ENCODE data around the gene ADAR. TPM values are rescaled to one million over a fixed set of nuclear protein-coding genes. Genes with fewer than 3 reads are reported as not detected.

ADAR gene
- total RNA-seq, 1 experiment from 2014 or later = 221 TPM

DNA sequence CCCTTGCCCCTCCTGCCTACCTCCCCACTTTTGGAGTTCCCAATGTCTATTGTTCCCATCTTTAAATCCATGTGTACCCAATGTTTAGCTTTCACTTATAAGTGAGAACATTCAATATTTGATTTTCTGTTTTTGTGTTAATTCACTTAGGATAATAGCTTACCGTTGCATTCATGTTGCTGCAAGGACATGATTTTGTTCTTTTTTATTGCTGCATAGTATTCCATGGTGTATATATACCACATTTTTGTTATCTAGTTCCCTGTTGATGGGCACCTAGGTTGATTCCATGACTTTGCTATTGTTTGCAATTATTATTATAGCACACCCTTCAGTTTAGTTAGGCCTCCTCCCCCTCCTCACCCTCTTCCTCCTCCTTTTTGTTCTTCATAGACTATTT is 33.5 kb upstream of the ADAR start:
- H3K27ac Mint-ChIP-seq = no peak overlapping the region
- H3K9me3 Mint-ChIP-seq = peaks cover 20% of the 10 kb centered on the region
- ATAC-seq (no peak), DNase-seq (ENCODE audit: low spot score) (no peak)
- no peaks in the 10 kb centered on the region; the same call in 1 of the 2 replicates for H3K36me3 Mint-ChIP-seq
- H3K4me3 Mint-ChIP-seq = no peak overlapping the region
- ChIA-PET POLR2A (no interaction called here), CTCF (no interaction called here)
- H3K27me3 Mint-ChIP-seq (ENCODE audit: low read depth) = 0 out of 2 replicates have a peak, but pooled peaks cover under 1% of the 10 kb centered on the region
- H3K4me1 Mint-ChIP-seq = no peaks in the 10 kb centered on the region
- TF ChIP-seq, protein P1, sequence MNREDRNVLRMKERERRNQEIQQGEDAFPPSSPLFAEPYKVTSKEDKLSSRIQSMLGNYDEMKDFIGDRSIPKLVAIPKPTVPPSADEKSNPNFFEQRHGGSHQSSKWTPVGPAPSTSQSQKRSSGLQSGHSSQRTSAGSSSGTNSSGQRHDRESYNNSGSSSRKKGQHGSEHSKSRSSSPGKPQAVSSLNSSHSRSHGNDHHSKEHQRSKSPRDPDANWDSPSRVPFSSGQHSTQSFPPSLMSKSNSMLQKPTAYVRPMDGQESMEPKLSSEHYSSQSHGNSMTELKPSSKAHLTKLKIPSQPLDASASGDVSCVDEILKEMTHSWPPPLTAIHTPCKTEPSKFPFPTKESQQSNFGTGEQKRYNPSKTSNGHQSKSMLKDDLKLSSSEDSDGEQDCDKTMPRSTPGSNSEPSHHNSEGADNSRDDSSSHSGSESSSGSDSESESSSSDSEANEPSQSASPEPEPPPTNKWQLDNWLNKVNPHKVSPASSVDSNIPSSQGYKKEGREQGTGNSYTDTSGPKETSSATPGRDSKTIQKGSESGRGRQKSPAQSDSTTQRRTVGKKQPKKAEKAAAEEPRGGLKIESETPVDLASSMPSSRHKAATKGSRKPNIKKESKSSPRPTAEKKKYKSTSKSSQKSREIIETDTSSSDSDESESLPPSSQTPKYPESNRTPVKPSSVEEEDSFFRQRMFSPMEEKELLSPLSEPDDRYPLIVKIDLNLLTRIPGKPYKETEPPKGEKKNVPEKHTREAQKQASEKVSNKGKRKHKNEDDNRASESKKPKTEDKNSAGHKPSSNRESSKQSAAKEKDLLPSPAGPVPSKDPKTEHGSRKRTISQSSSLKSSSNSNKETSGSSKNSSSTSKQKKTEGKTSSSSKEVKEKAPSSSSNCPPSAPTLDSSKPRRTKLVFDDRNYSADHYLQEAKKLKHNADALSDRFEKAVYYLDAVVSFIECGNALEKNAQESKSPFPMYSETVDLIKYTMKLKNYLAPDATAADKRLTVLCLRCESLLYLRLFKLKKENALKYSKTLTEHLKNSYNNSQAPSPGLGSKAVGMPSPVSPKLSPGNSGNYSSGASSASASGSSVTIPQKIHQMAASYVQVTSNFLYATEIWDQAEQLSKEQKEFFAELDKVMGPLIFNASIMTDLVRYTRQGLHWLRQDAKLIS (CRISPR knock-in tag; IDR thresholded peaks at IDR 0.05; ENCODE audit: borderline replicate concordance) = no peak
- TF ChIP-seq, protein P2, sequence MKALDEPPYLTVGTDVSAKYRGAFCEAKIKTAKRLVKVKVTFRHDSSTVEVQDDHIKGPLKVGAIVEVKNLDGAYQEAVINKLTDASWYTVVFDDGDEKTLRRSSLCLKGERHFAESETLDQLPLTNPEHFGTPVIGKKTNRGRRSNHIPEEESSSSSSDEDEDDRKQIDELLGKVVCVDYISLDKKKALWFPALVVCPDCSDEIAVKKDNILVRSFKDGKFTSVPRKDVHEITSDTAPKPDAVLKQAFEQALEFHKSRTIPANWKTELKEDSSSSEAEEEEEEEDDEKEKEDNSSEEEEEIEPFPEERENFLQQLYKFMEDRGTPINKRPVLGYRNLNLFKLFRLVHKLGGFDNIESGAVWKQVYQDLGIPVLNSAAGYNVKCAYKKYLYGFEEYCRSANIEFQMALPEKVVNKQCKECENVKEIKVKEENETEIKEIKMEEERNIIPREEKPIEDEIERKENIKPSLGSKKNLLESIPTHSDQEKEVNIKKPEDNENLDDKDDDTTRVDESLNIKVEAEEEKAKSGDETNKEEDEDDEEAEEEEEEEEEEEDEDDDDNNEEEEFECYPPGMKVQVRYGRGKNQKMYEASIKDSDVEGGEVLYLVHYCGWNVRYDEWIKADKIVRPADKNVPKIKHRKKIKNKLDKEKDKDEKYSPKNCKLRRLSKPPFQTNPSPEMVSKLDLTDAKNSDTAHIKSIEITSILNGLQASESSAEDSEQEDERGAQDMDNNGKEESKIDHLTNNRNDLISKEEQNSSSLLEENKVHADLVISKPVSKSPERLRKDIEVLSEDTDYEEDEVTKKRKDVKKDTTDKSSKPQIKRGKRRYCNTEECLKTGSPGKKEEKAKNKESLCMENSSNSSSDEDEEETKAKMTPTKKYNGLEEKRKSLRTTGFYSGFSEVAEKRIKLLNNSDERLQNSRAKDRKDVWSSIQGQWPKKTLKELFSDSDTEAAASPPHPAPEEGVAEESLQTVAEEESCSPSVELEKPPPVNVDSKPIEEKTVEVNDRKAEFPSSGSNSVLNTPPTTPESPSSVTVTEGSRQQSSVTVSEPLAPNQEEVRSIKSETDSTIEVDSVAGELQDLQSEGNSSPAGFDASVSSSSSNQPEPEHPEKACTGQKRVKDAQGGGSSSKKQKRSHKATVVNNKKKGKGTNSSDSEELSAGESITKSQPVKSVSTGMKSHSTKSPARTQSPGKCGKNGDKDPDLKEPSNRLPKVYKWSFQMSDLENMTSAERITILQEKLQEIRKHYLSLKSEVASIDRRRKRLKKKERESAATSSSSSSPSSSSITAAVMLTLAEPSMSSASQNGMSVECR (CRISPR knock-in tag; IDR thresholded peaks at IDR 0.05; ENCODE audit: borderline replicate concordance) = no peak

DNA sequence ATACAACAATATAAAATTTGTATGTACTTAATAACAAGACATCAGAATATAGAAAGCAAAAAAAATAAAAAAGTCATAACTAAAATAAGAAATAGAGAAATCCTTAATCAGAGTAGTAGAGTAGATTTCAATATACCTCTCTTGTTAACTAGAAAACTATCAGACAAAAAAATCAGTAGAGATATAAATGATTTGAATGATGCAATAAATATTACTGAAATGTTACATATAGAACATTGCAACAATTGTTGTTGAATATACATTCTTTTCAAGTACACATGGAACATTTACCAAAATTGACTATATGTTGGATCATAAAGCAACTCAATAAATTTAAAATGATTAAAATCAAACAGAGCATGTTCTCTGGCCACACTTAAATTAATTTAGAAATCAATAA is 31.9 kb upstream of the ADAR start:
- Mint-ChIP-seq H3K4me3 (no peak overlapping the region), H3K27ac (no peak overlapping the region), H3K9me3 (peaks cover 20% of the 10 kb centered on the region), H3K27me3 (ENCODE audit: low read depth) (0 out of 2 replicates have a peak, but pooled peaks cover 3% of the 10 kb centered on the region), H3K4me1 (no peaks in the 10 kb centered on the region), H3K36me3 (no peaks in the 10 kb centered on the region; the same call in 1 of the 2 replicates)
- ATAC-seq (no peak), DNase-seq (ENCODE audit: low spot score) (no peak)
- POLR2A ChIA-PET = no interaction called here
- CTCF ChIA-PET = no interaction called here
- TF ChIP-seq NR1H2 (CRISPR knock-in tag; IDR thresholded peaks at IDR 0.05) = no peak
- no peak for TF ChIP-seq ELF4 (CRISPR knock-in tag; IDR thresholded peaks at IDR 0.05; ENCODE audit: low read depth)
- no peak for TF ChIP-seq TEAD4 (CRISPR knock-in tag; IDR thresholded peaks at IDR 0.05)
- no peak for TF ChIP-seq ZBTB21 (CRISPR knock-in tag; IDR thresholded peaks at IDR 0.05; ENCODE audit: borderline replicate concordance)
- TF ChIP-seq GRHL2 (CRISPR knock-in tag; IDR thresholded peaks at IDR 0.05; ENCODE audit: insufficient replicate concordance, severe bottlenecking) = no peak
- TF ChIP-seq, protein P3, sequence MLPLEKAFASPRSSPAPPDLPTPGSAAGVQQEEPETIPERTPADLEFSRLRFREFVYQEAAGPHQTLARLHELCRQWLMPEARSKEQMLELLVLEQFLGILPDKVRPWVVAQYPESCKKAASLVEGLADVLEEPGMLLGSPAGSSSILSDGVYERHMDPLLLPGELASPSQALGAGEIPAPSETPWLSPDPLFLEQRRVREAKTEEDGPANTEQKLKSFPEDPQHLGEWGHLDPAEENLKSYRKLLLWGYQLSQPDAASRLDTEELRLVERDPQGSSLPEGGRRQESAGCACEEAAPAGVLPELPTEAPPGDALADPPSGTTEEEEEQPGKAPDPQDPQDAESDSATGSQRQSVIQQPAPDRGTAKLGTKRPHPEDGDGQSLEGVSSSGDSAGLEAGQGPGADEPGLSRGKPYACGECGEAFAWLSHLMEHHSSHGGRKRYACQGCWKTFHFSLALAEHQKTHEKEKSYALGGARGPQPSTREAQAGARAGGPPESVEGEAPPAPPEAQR (CRISPR knock-in tag; IDR thresholded peaks at IDR 0.05) = no peak
- TF ChIP-seq, protein P4, sequence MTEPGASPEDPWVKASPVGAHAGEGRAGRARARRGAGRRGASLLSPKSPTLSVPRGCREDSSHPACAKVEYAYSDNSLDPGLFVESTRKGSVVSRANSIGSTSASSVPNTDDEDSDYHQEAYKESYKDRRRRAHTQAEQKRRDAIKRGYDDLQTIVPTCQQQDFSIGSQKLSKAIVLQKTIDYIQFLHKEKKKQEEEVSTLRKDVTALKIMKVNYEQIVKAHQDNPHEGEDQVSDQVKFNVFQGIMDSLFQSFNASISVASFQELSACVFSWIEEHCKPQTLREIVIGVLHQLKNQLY (CRISPR knock-in tag; IDR thresholded peaks at IDR 0.05) = no peak
- TF ChIP-seq, protein P5, sequence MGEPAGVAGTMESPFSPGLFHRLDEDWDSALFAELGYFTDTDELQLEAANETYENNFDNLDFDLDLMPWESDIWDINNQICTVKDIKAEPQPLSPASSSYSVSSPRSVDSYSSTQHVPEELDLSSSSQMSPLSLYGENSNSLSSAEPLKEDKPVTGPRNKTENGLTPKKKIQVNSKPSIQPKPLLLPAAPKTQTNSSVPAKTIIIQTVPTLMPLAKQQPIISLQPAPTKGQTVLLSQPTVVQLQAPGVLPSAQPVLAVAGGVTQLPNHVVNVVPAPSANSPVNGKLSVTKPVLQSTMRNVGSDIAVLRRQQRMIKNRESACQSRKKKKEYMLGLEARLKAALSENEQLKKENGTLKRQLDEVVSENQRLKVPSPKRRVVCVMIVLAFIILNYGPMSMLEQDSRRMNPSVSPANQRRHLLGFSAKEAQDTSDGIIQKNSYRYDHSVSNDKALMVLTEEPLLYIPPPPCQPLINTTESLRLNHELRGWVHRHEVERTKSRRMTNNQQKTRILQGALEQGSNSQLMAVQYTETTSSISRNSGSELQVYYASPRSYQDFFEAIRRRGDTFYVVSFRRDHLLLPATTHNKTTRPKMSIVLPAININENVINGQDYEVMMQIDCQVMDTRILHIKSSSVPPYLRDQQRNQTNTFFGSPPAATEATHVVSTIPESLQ (CRISPR knock-in tag; IDR thresholded peaks at IDR 0.05) = no peak
- TF ChIP-seq, protein P6, sequence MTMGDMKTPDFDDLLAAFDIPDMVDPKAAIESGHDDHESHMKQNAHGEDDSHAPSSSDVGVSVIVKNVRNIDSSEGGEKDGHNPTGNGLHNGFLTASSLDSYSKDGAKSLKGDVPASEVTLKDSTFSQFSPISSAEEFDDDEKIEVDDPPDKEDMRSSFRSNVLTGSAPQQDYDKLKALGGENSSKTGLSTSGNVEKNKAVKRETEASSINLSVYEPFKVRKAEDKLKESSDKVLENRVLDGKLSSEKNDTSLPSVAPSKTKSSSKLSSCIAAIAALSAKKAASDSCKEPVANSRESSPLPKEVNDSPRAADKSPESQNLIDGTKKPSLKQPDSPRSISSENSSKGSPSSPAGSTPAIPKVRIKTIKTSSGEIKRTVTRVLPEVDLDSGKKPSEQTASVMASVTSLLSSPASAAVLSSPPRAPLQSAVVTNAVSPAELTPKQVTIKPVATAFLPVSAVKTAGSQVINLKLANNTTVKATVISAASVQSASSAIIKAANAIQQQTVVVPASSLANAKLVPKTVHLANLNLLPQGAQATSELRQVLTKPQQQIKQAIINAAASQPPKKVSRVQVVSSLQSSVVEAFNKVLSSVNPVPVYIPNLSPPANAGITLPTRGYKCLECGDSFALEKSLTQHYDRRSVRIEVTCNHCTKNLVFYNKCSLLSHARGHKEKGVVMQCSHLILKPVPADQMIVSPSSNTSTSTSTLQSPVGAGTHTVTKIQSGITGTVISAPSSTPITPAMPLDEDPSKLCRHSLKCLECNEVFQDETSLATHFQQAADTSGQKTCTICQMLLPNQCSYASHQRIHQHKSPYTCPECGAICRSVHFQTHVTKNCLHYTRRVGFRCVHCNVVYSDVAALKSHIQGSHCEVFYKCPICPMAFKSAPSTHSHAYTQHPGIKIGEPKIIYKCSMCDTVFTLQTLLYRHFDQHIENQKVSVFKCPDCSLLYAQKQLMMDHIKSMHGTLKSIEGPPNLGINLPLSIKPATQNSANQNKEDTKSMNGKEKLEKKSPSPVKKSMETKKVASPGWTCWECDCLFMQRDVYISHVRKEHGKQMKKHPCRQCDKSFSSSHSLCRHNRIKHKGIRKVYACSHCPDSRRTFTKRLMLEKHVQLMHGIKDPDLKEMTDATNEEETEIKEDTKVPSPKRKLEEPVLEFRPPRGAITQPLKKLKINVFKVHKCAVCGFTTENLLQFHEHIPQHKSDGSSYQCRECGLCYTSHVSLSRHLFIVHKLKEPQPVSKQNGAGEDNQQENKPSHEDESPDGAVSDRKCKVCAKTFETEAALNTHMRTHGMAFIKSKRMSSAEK (CRISPR knock-in tag; IDR thresholded peaks at IDR 0.05; ENCODE audit: borderline replicate concordance) = no peak
- TF ChIP-seq CREB1 (CRISPR knock-in tag; IDR thresholded peaks at IDR 0.05) = no peak

All from WTC11 (cell line).